ENCODE results near the gene GDF10. TPM values are rescaled to one million over a fixed set of nuclear protein-coding genes. Genes with fewer than 3 reads are reported as not detected.

Gene GDF10
- total RNA-seq = 1 to 10 TPM; 6.6 to 8.0 TPM

DNA sequence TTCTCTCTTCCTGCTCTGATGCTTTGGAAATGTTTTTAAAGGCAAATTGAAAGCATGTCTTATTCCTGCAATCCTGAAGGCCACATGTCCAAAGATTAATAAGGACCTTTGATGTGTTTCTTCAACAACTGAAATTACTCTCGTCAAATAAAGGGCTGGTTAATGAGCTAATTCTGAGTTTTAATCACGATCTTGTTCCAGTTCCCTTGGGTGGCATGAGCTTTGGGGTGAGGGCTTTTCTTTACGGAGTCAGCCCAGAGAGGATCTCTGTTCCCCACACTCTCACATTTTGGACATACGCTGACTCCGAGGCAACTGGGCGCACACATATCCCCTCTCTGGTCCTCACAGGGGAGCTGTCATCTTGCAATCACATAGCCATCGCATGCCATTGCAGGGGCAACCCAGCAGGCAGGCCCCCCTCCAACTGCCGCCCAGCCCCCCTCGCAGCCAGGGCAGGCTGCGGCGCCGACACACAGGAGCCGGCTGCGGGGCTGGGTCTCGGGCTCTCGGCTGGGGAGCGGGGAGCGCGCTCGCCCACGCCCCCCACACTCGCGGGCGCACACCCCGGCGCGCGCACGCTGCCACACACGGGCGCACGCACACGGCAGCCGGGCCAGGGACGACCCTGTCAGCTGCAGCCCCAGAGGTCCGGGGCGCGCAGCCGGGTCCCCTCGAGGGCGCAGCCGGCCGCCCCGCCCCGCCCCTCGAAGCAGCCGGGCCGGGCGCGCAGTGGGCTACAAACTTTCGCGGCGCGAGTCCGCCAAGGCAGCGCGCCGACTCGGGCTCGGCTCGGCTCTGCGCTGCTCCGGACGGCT is at the start of gene GDF10:
GDF10 (plus strand) TSS at position 587 of the 818 bp plus-strand sequence. CDS start 455 bp downstream, outside the sequence.
- DNase-seq (no peak), ATAC-seq (peak; percentile 18)
- intact Hi-C loops (cut with DNase I) = no loop called here
- TF ChIP-seq, protein P1, sequence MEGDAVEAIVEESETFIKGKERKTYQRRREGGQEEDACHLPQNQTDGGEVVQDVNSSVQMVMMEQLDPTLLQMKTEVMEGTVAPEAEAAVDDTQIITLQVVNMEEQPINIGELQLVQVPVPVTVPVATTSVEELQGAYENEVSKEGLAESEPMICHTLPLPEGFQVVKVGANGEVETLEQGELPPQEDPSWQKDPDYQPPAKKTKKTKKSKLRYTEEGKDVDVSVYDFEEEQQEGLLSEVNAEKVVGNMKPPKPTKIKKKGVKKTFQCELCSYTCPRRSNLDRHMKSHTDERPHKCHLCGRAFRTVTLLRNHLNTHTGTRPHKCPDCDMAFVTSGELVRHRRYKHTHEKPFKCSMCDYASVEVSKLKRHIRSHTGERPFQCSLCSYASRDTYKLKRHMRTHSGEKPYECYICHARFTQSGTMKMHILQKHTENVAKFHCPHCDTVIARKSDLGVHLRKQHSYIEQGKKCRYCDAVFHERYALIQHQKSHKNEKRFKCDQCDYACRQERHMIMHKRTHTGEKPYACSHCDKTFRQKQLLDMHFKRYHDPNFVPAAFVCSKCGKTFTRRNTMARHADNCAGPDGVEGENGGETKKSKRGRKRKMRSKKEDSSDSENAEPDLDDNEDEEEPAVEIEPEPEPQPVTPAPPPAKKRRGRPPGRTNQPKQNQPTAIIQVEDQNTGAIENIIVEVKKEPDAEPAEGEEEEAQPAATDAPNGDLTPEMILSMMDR (IDR thresholded peaks at IDR 0.05) = no peak
- no peak for TF ChIP-seq POLR2A (IDR thresholded peaks at IDR 0.05)
- H3K36me3 ChIP-seq (replicated peaks in 1 of 2; ENCODE audit: insufficient read depth in 1 of 2, low read depth in 2 of 2) = no peaks in the 10 kb centered on the region
- peak within 1 kb of the TSS; percentile 31 to 46 for H3K4me3 ChIP-seq
- no peaks in the 10 kb centered on the region for H3K27me3 ChIP-seq
- 3 to 11% methylated on average over 7 to 42 of the region's 64 CpGs for WGBS, 2 donors
- H3K27ac ChIP-seq = peak within 1 kb of the TSS; percentile 29 to 79 (median 70)
- H3K4me1 ChIP-seq = peaks cover 52% of the 10 kb centered on the region
- no peaks in the 10 kb centered on the region for H3K9me3 ChIP-seq

GRCh38 chr10:47252093-47252780 is 47.8 kb upstream of the GDF10 start:
- H3K9me3 ChIP-seq = no peaks in the 10 kb centered on the region
- intact Hi-C loops (cut with DNase I) = no loop called here
- H3K27ac ChIP-seq = no peak overlapping the region
- no peak overlapping the region for H3K4me3 ChIP-seq
- H3K4me1 ChIP-seq = peaks cover 28% of the 10 kb centered on the region
- TF ChIP-seq, protein P1 (IDR thresholded peaks at IDR 0.05) = no peak
- TF ChIP-seq POLR2A (IDR thresholded peaks at IDR 0.05) = no peak
- ATAC-seq (no peak), DNase-seq (no peak)
- no peaks in the 10 kb centered on the region for H3K27me3 ChIP-seq
- WGBS, 2 donors = 75 to 88% methylated on average over 6 to 7 of the region's 7 CpGs
- no peaks in the 10 kb centered on the region for H3K36me3 ChIP-seq (replicated peaks in 1 of 2; ENCODE audit: insufficient read depth in 1 of 2, low read depth in 2 of 2)

DNA sequence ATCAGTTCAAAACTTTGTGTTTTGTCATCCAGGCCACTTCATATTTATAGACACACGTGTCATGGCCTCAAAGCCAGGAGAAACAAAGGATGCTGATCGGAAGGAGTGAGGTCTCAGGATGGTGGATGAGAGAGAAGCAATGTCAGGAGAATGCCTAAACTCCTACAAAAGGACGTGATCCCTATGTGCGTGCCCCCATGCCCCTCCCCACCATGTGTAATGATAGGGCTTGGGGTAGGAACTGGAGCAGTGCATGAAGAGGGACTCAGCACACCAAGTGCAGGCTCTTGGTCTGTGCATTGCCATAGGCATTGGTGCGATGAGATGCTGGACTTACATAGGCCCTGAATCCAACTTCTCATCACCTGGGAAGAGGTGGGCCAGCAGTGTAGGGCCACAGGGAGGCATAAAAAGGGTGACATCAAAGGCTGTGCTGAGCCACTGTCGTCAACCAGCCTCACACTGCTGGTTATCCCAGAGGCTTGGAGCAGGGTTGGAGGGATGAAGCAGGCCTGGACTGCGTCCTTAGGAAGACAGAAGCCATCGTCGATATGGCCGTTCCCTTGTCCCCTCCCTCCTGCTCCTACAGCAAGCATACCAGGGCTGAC is 46.9 kb upstream of the GDF10 start:
- no peaks in the 10 kb centered on the region for H3K36me3 ChIP-seq (replicated peaks in 1 of 2; ENCODE audit: insufficient read depth in 1 of 2, low read depth in 2 of 2)
- no peaks in the 10 kb centered on the region for H3K27me3 ChIP-seq
- H3K4me1 ChIP-seq = peaks cover 28% of the 10 kb centered on the region
- no peaks in the 10 kb centered on the region for H3K9me3 ChIP-seq
- ATAC-seq = no peak
- peak overlapping the region; percentile 73 to 83 (median 78) for H3K27ac ChIP-seq
- intact Hi-C loops (cut with DNase I) = no loop called here
- TF ChIP-seq, protein P1 (IDR thresholded peaks at IDR 0.05) = no peak
- TF ChIP-seq POLR2A (IDR thresholded peaks at IDR 0.05) = no peak
- DNase-seq = no peak
- WGBS, 2 donors = 93 to 97% methylated on average over 5 to 10 of the region's 10 CpGs
- no peak overlapping the region for H3K4me3 ChIP-seq

GRCh38 chr10:47253651-47254375 is 46.2 kb upstream of the GDF10 start:
- no peaks in the 10 kb centered on the region for H3K36me3 ChIP-seq (replicated peaks in 1 of 2; ENCODE audit: insufficient read depth in 1 of 2, low read depth in 2 of 2)
- no peaks in the 10 kb centered on the region for H3K9me3 ChIP-seq
- no peaks in the 10 kb centered on the region for H3K27me3 ChIP-seq
- no peak for TF ChIP-seq POLR2A (IDR thresholded peaks at IDR 0.05)
- TF ChIP-seq, protein P1 (IDR thresholded peaks at IDR 0.05) = no peak
- peaks cover 28% of the 10 kb centered on the region for H3K4me1 ChIP-seq
- peak; percentile 70 to 86 (median 74) for DNase-seq
- intact Hi-C loops (cut with DNase I) = no loop called here
- peak overlapping the region; percentile 73 to 83 (median 78) for H3K27ac ChIP-seq
- WGBS, 2 donors = 50 to 68% methylated on average over 6 to 18 of the region's 19 CpGs
- ATAC-seq = peak; percentile 68
- no peak overlapping the region for H3K4me3 ChIP-seq
